Measurements from ENCODE around the gene SPAG5. TPM values are rescaled to one million over a fixed set of nuclear protein-coding genes. Genes with fewer than 3 reads are reported as not detected.

SPAG5 gene
- total RNA-seq, 1 experiment from 2014 or later: 219 TPM

DNA sequence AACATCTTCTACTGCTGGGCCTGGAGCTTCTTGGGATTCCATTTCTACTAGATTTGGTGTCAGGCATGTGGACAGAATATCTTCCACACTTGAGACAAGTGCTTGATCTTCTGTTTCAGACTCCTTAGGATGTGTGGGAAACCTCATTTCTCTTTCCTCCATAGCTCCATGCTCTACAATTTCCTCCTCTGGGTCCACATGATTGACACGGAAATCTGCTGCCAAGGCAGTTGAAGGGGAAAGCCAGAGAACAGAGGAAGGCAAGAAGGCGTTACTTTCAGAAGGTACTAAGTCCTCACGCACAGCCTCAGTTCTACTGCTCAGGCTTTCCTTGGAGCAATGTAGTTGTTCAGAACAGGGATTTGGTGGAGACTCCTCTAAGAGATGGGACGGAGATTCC is 6.6 kb downstream of the SPAG5 start:
- TF ChIP-seq, protein P1, sequence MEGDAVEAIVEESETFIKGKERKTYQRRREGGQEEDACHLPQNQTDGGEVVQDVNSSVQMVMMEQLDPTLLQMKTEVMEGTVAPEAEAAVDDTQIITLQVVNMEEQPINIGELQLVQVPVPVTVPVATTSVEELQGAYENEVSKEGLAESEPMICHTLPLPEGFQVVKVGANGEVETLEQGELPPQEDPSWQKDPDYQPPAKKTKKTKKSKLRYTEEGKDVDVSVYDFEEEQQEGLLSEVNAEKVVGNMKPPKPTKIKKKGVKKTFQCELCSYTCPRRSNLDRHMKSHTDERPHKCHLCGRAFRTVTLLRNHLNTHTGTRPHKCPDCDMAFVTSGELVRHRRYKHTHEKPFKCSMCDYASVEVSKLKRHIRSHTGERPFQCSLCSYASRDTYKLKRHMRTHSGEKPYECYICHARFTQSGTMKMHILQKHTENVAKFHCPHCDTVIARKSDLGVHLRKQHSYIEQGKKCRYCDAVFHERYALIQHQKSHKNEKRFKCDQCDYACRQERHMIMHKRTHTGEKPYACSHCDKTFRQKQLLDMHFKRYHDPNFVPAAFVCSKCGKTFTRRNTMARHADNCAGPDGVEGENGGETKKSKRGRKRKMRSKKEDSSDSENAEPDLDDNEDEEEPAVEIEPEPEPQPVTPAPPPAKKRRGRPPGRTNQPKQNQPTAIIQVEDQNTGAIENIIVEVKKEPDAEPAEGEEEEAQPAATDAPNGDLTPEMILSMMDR (conservative IDR thresholded peaks at IDR 0.05; ENCODE audit: low read depth, low read length): no peak
- no peak for TF ChIP-seq EZH2 (IDR thresholded peaks at IDR 0.05; ENCODE audit: borderline replicate concordance, low read depth, low read length, poor library complexity, severe bottlenecking)
- TSS peak; percentile 14 for BruUV-seq (replicated peaks)
- ChIA-PET CTCF (no interaction called here), POLR2A (ENCODE audit: low non-redundant PET) (no interaction called here)
- peaks cover 91% of the 10 kb centered on the region for H3K36me3 ChIP-seq (ENCODE audit: insufficient read depth, low read length, poor library complexity, severe bottlenecking)
- H3K27me3 ChIP-seq (replicated peaks; ENCODE audit: insufficient read depth, low read depth, low read length, poor library complexity): no peaks in the 10 kb centered on the region
- no peak for DNase-seq (ENCODE audit: low spot score)
- H3K9me3 ChIP-seq (ENCODE audit: low read depth, low read length, poor library complexity, severe bottlenecking): no peaks in the 10 kb centered on the region
- no peak overlapping the region for H3K4me3 ChIP-seq (ENCODE audit: low read depth, low read length, poor library complexity, severe bottlenecking)
- H3K27ac ChIP-seq (ENCODE audit: low read depth, low read length, poor library complexity, severe bottlenecking): no peak overlapping the region
- intact Hi-C loops (cut with micrococcal nuclease; ENCODE audit: unreplicated experiment): no loop called here
- peaks cover under 1% of the 10 kb centered on the region for H3K4me1 ChIP-seq (ENCODE audit: insufficient read depth, low read length, poor library complexity, severe bottlenecking)

DNA sequence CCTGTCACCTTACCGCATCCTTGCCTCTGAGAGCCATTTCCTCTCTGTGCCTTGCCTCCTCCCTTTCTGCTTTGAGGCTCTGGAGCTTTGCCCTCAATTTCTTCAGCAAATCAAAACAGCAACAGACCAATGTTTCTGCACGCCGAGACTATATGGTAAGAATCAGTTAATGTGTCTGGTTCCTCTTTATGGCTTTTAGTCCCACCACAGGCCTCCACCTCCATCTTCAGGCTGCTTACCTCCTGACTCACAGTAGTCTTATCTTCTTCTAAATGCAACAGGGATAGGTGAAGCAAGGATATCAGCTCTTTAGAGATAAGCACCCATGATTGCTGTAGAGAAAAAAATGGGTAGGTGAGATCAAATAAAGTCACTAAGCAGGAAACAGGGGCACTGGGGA is 13.0 kb downstream of the SPAG5 start:
- intact Hi-C loops (cut with micrococcal nuclease; ENCODE audit: unreplicated experiment): no loop called here
- Histone ChIP-seq H3K36me3 (ENCODE audit: insufficient read depth, low read length, poor library complexity, severe bottlenecking) (peaks cover 92% of the 10 kb centered on the region), H3K27ac (ENCODE audit: low read depth, low read length, poor library complexity, severe bottlenecking) (no peak overlapping the region), H3K27me3 (replicated peaks; ENCODE audit: insufficient read depth, low read depth, low read length, poor library complexity) (no peaks in the 10 kb centered on the region), H3K4me3 (ENCODE audit: low read depth, low read length, poor library complexity, severe bottlenecking) (no peak overlapping the region), H3K4me1 (ENCODE audit: insufficient read depth, low read length, poor library complexity, severe bottlenecking) (no peaks in the 10 kb centered on the region), H3K9me3 (ENCODE audit: low read depth, low read length, poor library complexity, severe bottlenecking) (no peaks in the 10 kb centered on the region)
- no peak for TF ChIP-seq EZH2 (IDR thresholded peaks at IDR 0.05; ENCODE audit: borderline replicate concordance, low read depth, low read length, poor library complexity, severe bottlenecking)
- TF ChIP-seq, protein P1 (conservative IDR thresholded peaks at IDR 0.05; ENCODE audit: low read depth, low read length): no peak
- ChIA-PET CTCF (no interaction called here), POLR2A (ENCODE audit: low non-redundant PET) (no interaction called here)
- BruUV-seq (replicated peaks): no TSS peak
- no peak for DNase-seq (ENCODE audit: low spot score)

DNA sequence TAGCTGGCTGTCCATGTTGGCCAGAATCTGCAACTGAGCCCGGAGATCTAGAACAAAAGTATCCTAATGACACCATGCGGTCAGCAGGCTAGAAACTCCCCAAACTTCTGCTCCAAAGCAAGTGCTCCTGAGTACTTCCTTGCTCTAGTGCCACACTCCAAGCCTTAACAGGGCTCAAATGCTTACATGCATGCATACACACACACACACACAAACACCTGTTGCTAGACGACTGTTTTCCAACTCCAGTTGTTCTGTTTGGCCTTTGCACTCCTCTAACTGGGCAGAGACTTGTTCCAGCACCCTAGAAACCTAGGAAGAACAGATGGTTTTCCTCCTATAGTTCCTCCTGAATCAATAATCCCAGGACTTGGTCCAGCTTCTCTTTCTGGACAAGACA is 14.4 kb downstream of the SPAG5 start:
- DNase-seq (ENCODE audit: low spot score): no peak
- ChIA-PET POLR2A (ENCODE audit: low non-redundant PET) (no interaction called here), CTCF (no interaction called here)
- no peak overlapping the region for H3K27ac ChIP-seq (ENCODE audit: low read depth, low read length, poor library complexity, severe bottlenecking)
- no peak for TF ChIP-seq EZH2 (IDR thresholded peaks at IDR 0.05; ENCODE audit: borderline replicate concordance, low read depth, low read length, poor library complexity, severe bottlenecking)
- TF ChIP-seq, protein P1 (conservative IDR thresholded peaks at IDR 0.05; ENCODE audit: low read depth, low read length): no peak
- H3K4me3 ChIP-seq (ENCODE audit: low read depth, low read length, poor library complexity, severe bottlenecking): no peak overlapping the region
- BruUV-seq (replicated peaks): no TSS peak
- intact Hi-C loops (cut with micrococcal nuclease; ENCODE audit: unreplicated experiment): no loop called here
- H3K4me1 ChIP-seq (ENCODE audit: insufficient read depth, low read length, poor library complexity, severe bottlenecking): no peaks in the 10 kb centered on the region
- no peaks in the 10 kb centered on the region for H3K9me3 ChIP-seq (ENCODE audit: low read depth, low read length, poor library complexity, severe bottlenecking)
- peaks cover 92% of the 10 kb centered on the region for H3K36me3 ChIP-seq (ENCODE audit: insufficient read depth, low read length, poor library complexity, severe bottlenecking)
- no peaks in the 10 kb centered on the region for H3K27me3 ChIP-seq (replicated peaks; ENCODE audit: insufficient read depth, low read depth, low read length, poor library complexity)

Measured in A673 (cell line).